Measurements from ENCODE around the gene TTC8.
"Not testable (repeated sequence)": the region's sequence is repeated elsewhere in the genome, so short reads cannot be mapped to it uniquely, and the experiment has no call there.

TTC8 gene

DNA sequence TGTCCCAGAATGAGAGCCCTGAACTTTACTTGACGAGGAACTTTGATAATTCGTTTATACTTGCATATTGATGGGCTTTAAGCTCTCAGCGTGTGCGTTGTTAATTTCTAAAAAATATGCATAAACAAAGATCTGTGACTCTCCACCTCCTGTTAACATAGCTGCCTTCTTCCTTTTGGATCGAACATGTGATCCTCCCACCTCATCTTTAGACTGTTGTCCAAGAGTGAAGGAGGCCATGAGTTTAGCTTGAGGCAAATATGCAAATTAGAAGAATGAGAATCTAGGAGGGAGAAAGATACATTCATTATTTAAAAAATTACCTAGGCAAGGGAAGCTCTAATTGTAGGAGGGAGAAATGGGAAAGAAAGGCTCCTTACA is 617 bp downstream of the TTC8 start:
- DNase-seq (ENCODE audit: low read depth): no peak

DNA sequence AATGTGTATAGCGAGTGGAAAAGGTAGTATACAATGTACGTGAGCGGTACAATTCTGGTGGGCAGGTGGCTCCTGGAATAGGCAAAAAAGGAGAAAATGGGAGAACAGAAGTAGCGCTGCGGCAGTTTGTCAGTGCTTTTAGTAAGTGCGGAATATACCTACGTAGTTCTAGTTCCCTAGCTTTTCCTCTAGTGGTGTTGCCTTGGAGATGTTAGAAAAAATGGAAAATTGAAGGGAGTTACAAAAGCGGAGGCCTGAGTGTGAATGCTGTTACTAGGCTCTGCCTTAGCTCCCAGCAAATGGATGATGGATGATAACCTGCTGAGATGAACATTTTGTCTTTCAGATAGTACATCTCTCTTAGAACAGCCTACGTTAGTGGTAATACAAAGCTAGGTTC is 1.1 kb downstream of the TTC8 start:
- DNase-seq (ENCODE audit: low read depth): no peak

DNA sequence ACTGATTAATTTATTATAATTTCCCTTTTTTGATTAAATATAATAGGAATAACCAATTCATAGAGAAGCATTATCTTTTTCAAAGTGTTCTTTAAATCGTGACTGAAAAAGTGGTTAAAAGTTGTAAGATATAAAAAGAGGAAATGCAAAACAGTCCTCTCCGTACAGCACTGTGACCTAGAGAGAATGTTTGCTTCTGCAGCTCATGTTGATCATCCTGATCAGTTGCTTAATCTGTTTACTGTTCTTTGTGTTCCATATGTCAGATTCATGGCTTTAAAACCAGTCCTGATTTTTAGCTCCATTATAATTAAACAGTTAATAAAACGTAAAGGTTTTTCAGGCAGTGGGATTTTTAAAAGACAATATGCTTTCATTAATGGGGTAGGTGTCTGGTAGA is 4.7 kb downstream of the TTC8 start:
- no peak for DNase-seq (ENCODE audit: low read depth)

DNA sequence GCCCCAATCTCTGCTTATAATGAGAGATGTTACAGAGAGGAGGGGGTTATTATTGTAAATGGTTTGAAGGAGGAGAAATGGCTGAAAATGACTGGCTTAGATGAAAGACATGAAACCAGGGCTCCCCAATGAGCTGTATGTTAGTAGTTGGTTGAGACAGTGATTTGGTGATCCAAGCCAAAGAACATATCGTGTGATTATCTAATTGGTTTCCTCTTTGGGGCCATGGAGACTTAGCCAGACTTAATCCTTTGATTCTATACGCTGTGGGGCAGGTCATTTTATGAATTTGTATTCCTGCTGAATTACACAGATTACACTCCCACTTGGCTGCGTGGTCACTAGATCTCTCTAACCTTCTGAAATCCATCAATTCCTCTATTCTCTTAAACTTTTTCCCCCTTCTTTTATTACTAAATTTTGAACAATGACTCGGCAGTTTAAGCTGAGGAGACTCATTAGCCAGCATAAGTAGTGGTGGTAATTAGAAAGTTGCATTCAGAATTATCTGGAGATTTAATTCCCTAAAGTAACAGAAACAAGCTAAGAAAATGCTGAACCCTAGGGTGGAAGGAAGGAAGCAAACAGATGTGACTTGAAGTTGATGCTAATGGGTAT is 5.3 kb downstream of the TTC8 start:
- DNase-seq (ENCODE audit: low read depth): no peak

DNA sequence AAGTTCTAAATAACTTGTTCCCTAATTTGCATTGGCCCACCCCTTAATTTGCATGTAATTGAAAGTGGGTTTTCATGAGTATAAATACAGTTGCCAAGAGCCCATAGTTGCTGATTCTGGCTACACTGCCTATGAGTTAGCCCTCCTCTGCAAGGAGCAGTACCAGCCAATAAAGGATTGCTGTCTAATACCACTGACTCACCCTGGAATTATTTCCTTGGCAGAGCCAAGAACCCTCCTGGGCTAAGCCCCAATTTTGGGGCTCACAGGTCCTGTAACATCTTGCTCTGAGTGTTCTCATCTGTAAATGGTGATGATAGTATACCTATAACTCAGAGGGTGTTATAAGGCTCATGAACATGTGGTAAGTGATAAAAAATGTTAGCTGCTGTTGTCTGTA is 6.8 kb downstream of the TTC8 start:
- no peak for DNase-seq (ENCODE audit: low read depth)

DNA sequence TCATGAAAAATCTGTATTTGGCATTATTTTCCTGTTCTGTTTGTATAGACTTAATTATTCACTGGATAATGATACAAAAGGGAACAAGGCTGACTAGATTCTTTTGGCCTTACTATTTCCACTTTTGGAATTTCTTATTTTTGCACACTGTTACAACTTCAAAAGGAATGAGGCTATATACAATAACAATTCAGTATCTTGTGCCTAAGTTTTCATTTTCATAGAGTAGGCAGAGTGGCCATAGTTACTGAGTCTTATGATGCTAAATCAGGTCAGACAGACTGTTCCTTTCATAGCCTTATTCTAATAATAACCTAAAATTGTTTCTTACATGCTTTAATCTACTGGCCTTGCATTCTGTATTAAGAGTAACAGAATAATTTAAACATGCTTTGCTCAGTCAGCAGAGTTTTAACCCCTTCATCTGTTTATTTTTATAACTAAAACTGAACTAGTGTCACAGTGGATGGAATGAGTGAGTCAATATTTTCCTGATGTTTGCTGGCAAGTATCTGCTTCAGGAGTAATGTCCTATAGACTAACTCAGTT is 10.5 kb downstream of the TTC8 start:
- no peak for DNase-seq (ENCODE audit: low read depth)

DNA sequence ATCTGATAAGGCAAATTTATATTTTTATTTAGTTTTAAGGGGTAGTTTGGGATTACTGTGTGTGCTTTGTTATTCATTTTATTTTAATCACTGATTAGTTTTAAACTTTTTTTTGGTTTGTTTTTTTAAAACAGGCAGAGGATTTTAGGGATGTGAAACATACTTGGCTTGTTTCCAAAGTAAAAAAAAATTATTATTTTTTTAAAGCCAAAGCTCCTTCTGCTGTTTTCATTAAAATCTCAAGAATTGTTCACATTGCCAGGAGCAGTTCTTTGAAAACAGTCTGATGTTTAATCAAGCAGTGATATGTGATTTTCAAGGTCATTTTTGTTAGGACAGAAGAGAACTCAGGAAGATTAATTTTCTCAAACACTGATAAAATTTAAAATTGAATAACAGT is 11.2 kb downstream of the TTC8 start:
- DNase-seq (ENCODE audit: low read depth): no peak

DNA sequence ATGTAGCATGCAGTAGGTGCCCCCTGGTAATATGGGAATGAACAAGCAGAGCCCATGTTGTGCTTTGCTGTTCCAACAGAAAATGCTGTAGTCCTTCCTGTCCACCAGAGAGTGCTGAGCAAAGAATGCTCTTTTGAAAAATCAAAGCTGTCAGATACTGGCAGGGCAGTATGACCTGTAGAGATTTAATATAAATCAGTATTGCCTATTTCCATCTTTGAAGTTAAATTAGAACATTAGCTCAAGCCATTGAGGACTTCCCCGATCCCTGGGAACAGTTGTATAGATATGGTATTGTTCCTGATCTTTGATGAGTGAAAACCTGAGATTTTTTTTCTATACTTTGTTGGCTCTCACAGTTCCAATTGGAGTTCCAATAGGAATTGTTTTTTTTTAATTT is 13.0 kb downstream of the TTC8 start:
- no peak for DNase-seq (ENCODE audit: low read depth)

DNA sequence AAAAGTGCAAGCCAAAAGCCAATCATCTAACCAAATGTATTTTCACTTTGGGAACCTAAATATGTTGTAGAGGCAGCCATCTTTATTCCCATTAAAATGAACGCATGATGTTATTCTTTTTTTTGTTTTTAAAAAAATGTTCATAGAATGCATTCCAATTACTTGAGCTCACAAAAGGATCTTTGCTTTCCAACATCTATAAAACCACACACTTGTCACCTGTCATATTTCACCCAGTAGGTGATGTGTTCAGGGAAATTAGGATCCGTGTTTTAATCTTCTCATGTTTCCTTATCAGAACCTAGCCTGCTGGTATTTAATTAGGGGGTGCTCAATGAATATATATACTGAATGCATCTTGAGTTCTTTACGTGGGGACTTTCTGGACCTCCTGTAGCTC is 13.6 kb downstream of the TTC8 start:
- DNase-seq (ENCODE audit: low read depth): no peak

DNA sequence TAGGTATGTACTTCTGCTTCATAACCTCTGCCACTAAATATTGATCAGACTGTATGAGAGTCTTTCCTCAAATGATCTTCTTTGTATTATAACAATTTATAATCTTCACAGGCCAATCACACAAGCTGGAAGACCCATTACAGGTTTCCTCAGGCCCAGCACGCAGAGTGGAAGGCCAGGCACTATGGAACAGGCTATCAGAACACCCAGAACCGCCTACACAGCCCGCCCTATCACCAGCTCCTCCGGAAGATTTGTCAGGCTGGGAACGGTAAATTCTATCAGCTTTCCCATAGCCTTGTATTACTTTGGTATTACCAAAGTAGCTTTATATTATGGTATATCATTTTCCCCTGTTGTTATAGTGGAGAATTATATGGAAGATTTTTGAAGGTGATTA is 16.5 kb downstream of the TTC8 start:
- DNase-seq (ENCODE audit: low read depth): no peak

DNA sequence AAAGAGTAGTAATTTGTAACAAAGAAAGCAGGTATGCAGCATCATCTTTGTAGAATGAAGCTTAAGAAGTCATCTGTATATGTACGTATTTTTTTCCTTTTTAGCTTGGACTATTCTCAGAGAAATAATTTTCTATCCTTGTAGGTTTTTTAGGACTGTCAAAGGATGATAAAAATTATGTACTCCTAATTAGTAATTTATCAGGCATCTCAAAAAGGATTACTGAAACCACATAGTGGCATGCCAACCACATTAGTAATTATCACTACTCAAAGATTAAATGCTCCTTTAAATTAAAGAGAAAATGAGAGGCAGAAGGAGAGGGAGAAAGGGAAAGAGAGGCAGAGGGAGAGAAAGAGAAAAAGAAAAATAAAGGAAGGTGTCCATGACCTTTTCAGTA is 17.3 kb downstream of the TTC8 start:
- no peak for DNase-seq (ENCODE audit: low read depth)

DNA sequence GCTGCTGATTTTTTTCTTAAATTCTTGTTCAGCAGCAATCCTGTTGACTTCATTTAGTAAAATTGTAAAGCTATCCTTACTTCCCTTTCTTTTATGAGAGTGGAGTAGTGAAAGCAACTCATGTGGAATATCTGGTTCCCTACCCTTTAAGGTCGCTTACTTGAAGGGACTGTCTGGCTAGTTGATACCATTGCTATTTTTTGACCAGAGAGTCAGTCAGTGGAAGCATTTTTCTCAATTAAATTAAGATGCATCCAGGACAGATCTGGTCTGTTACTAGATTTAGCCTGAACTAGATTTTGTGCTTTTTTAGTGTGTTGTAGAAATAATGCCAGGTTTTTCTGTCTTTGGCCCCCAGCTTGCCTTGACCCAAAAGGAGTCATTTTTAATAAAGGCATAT is 18.0 kb downstream of the TTC8 start:
- DNase-seq (ENCODE audit: low read depth): no peak

DNA sequence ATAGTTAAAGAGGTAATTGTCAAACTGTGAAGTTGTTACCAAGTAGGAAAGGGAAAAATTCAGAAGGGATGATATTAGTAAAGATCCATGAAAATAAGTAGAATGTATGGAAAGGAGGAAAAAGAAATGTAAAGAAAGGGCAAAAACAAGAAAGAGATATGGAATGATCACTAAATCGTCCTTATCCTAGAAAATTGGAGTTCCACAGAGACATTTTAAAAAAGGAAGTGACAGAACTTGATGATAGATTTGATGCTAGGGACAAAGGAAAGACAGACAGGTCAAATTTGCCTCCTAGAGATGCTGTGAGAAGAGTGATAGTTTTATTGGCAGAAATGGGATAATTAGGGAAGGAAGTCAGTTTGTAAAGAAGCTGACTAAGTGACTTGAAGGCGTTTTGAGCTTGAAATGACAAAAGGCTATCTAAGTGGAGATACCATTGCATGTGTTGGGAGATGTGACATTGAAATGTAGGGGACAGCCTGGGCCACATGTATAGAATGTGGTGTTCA is 20.6 kb downstream of the TTC8 start:
- no peak for DNase-seq (ENCODE audit: low read depth)

DNA sequence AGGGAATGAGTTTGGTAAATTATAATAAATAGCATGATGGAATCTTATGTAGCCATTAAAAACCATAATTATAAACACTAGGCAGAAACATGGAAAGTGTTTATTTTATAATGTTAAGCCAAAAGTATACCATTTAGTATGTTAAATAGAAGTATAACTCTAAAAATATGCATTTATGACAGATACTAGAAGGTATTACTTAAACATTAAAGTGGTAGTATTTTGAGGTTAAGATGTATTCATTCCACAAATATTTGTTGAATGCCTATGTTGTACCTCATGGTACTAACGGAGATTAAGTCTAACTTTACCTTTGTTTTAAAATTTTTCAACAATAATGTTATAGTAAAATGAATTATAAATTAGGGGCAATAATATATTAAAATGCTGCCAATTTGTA is 24.1 kb downstream of the TTC8 start:
- no peak for DNase-seq (ENCODE audit: low read depth)

DNA sequence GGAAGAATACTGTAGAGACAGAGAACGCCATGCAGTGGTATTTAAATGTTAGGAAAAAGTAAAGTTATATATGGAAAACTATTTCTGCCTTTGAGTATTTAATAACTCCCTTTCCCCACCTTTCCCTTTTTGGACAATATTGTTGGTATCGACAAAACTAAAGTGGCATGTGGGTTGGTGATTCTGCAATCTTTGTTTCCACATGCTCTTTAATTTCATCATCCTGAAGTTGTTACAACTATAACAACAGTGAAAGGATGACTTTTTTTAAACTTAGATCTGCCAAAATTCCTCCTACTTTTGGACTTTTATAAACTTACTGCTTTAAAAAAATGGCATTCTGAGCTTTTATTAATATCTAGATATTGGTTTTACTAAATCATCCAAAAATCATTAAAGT is 25.3 kb downstream of the TTC8 start:
- no peak for DNase-seq (ENCODE audit: low read depth)

DNA sequence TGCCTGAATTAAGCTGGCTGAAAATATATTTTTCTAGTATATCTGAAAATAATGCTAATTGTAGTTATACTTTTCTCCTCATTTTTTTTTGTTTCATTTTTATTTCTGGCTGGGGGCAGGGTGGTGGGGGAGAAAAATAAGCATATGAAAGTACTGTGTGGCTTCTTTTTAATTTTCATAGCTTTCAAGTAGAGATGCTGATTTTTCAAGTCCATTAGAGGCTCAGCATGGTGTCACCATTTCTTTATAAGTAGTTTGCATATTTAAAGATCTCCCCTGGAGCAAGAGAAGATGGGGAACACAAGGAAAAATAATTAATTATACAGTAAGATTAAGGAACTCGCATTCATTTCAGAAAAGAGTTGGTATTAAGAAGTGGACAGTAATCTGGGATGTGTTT is 27.1 kb downstream of the TTC8 start:
- DNase-seq (ENCODE audit: low read depth): no peak

DNA sequence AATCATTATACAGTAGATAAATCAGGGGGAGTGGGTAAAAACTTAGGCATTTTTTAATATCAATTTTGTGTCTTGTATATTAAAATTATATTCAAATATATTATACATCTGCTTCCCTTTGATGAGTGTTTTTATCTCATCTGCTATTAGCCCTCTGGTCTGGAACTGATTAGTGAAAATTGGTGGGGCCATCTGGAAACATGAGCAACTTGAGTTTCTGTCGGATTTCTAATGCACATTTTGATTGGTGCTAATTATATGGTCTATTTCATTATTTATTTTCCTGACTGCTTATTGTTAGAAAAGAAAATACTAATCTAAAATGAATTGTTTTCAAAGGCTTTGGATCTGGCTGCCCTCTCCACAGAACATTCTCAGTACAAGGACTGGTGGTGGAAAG is 28.2 kb downstream of the TTC8 start:
- no peak for DNase-seq (ENCODE audit: low read depth)

DNA sequence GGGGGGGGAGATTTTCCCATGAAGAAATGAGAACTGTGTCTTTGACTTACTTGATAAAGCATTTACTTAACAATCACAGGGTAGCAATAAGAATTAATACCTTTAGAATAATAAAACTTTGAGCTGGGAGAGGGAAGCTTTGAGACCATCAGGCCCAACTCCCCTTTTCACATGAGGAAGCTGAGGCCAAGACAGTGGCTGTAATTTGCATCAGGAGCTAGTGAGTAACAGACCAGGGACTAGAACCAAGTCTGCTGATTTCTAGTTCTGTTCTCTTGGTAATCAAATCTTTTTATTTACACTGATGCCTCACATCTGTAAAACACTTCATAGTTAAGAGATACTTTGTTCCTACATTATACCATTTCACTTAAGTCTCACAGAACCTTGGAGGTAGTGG is 28.7 kb downstream of the TTC8 start:
- DNase-seq (ENCODE audit: low read depth): no peak

DNA sequence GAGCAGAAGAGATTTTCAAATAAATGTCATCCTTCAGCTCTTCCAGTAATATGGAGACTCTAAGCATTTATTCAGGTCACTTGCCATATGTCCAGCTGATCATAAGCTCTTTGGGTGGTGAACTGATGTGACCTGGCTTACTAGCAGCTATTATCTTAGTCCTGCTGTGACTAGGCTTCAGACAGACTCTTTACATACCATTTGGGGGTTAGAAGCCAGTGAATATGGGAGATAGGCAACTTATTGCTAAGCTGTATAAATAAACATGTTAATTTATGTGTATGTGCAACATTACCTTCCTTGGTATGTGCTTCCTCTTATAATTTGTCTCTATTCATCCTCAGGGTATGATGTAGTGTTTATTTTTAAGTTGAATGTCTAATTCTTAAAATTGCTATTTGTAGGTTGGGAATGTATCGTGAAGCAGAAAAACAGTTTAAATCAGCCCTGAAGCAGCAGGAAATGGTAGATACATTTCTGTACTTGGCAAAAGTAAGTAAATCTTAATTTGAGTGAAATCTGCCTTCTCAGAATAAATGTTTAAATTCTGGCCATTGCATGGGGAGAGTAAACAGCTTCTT is 32.4 kb downstream of the TTC8 start:
- DNase-seq (ENCODE audit: low read depth): no peak

DNA sequence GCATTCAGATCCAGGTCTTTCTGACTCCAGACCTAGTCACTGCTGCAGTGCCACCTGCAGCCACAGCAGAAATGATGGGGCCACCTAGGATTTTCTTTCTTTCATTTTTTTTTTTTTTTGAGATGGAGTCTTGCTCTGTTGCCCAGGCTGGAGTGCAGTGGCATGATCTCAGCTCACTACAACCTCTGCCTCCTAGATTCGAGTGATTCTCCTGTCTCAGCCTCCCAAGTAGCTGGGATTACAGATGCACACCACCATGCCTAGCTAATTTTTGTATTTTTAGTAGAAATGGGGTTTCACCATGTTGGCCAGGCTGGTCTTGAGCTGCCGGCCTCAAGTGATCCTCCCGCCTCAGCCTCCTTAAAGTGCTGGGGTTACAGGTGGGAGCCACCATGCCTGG is 33.4 kb downstream of the TTC8 start:
- DNase-seq (ENCODE audit: low read depth): not testable (repeated sequence)

DNA sequence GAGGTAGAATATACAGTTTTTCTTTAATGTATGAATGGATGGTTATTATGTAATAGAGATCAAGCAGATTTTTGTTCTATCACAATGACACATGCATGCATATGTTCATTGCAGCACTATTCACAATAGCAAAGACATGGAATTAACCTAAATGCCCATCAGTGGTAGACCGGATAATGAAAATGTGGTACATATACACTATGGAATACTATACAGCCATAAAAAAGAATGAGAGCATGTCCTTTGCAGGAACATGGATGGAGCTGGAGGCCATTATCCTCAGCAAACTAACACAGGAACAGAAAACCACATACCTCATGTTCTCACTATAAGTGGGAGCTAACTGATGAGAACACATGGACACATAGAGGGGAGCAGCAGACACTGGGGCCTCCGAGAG is 34.7 kb downstream of the TTC8 start:
- not testable (repeated sequence) for DNase-seq (ENCODE audit: low read depth)

DNA sequence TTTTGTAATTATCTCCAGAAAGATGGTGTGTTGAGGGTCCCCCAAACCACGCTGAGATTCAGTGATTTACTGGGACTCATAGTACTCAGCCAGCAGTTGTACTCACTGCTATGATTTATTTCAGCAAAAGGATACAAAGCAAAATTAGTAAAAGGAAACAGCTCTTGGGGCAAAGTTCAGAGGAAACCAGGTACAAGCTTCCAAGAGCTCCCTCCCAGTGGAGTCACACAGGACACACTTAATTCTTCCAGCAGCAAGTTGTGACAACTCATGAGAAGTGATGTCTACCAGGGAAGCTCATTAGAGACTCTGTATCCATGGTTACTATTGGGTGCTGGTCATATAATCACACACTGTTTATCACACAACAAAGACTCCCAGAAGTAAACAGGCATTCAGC is 38.7 kb downstream of the TTC8 start:
- DNase-seq (ENCODE audit: low read depth): no peak

DNA sequence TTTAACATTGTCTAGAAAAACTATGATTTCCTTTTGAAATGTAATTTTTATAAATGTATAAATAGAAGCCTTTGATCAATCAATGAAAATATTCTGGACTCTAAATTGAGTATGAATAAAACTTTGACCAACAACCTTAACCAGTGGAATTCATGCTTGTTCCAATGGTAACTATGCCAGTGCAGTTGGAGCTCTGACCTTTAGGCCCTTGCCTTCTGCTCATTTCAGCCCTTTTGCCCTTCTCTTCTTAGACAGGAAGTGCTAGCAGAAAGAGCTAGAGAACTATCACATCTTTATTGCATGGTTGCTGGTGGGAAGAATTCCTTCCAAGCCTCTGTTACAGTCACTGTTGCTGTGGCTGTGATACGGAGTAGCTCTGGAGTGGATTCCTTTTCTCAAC is 39.7 kb downstream of the TTC8 start:
- no peak for DNase-seq (ENCODE audit: low read depth)

DNA sequence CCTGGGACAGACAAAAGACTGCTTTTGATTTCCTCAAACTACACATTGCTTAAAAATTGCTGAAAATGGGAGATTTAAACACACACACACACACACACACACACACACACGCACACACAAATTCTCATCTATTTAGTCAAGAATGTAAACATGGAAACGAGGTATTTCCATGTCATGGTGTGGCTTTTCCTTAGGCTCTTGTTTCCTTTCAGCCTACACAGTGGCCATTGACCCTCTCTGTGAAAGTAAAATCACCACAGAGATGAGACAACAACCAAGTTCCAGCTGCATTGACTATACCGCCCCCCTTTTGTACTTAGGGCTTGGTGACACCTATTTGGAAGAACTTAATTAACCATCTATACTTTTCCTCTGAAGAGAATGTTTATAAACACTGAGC is 41.9 kb downstream of the TTC8 start:
- DNase-seq (ENCODE audit: low read depth): no peak

All from activated gamma-delta T cell treated with anti-CD3 and anti-CD28 coated beads, Interleukin-2, amount 50 U/mL, for 16 hours (primary cell).